IMR-90 (cell line): Measurements from ENCODE around the gene PPP3CA. TPM values are rescaled to one million over a fixed set of nuclear protein-coding genes. Genes with fewer than 3 reads are reported as not detected.
A peak's percentile ranks its signal among the peaks of the same experiment; 100 is the strongest.

Experiments
- ATAC-seq: fragments of 200-7000 bp; cut with Tn5 transposase; 2 replicates; pipeline ENCODE4 v1.9.1; 2020; ENCODE audit warnings: low read depth, mild to moderate bottlenecking, moderate library complexity
- BruUV-seq: library from RNA; stranded (reverse); fragments of 400-500 nt; replicated peaks from 2 replicates; lab custom pipeline; 2021; lab: Mats Ljungman, UMichigan
- CTCF ChIA-PET: fragments of 300-600 bp; formaldehyde crosslinking; extraction: SDS; loops from one replicate; lab custom pipeline; 2021; ENCODE audit warnings: antibody characterized with exemption; lab: Yijun Ruan, JAX
- POLR2A ChIA-PET: fragments of 300-600 bp; sonication (Branson Sonifier 250); formaldehyde crosslinking; loops from one replicate; lab custom pipeline; 2022; ENCODE audit warnings: antibody characterized with exemption; ENCODE audit not compliant: unreplicated experiment; lab: Charles Lee
- DNase-seq: peaks from one replicate; pipeline ENCODE4 v3.0.0; 2013
- H2AFZ ChIP-seq: replicated peaks from 2 replicates; pipeline ENCODE3; 2013; ENCODE audit warnings: low read length, mild to moderate bottlenecking; ENCODE audit not compliant: poor library complexity
- H2AK5ac ChIP-seq: 2 replicates; pipeline ENCODE4 v1.6.1; 2013; ENCODE audit warnings: low read depth, low read length, inconsistent platforms
- H2AK9ac ChIP-seq: replicated peaks from 2 replicates; pipeline ENCODE3; 2013; ENCODE audit warnings: mild to moderate bottlenecking, low read depth, low read length, moderate library complexity; ENCODE audit not compliant: poor library complexity
- H2BK120ac ChIP-seq: 2 replicates; pipeline ENCODE4 v1.6.1; 2013; ENCODE audit warnings: low read depth, low read length, inconsistent platforms
- H2BK15ac ChIP-seq: 3 replicates; pipeline ENCODE4 v1.6.1; 2013; ENCODE audit warnings: low read depth, low read length, inconsistent platforms
- H2BK20ac ChIP-seq: 2 replicates; pipeline ENCODE4 v1.6.1; 2013; ENCODE audit warnings: low read depth, mild to moderate bottlenecking, inconsistent platforms, low read length, moderate library complexity
- H2BK5ac ChIP-seq: 2 replicates; pipeline ENCODE4 v1.6.1; 2013; ENCODE audit warnings: mild to moderate bottlenecking, low read depth, low read length, inconsistent platforms; ENCODE audit not compliant: poor library complexity, severe bottlenecking
- H3K14ac ChIP-seq: replicated peaks from 2 replicates; pipeline ENCODE4 v1.6.1; 2013; ENCODE audit warnings: low read depth, low read length, inconsistent platforms
- H3K18ac ChIP-seq: 2 replicates; pipeline ENCODE4 v1.6.1; 2013; ENCODE audit warnings: low read depth, low read length, control low read depth
- H3K23ac ChIP-seq: 2 replicates; pipeline ENCODE4 v1.6.1; 2013; ENCODE audit warnings: low read depth, low read length, inconsistent platforms
- H3K27ac ChIP-seq: 2 replicates; pipeline ENCODE4 v1.5.1; 2013; ENCODE audit warnings: mild to moderate bottlenecking, control low read depth, low read length; ENCODE audit not compliant: insufficient read depth
- H3K27me3 ChIP-seq: 2 replicates; pipeline ENCODE4 v1.6.1; 2013; ENCODE audit warnings: low read length; ENCODE audit not compliant: control insufficient read depth, insufficient read depth
- H3K36me3 ChIP-seq: 2 replicates; pipeline ENCODE4 v1.6.1; 2013; ENCODE audit warnings: low read length, mixed read lengths; ENCODE audit not compliant: control insufficient read depth, insufficient read depth
- H3K4ac ChIP-seq: 2 replicates; pipeline ENCODE4 v1.6.1; 2013; ENCODE audit warnings: low read depth, low read length, inconsistent platforms
- H3K4me1 ChIP-seq: 2 replicates; pipeline ENCODE4 v1.6.1; 2013; ENCODE audit warnings: low read length, mixed read lengths; ENCODE audit not compliant: control insufficient read depth, insufficient read depth
- H3K4me2 ChIP-seq: 2 replicates; pipeline ENCODE4 v1.6.1; 2013; ENCODE audit warnings: low read depth, mild to moderate bottlenecking, control low read depth, low read length, moderate library complexity
- H3K4me3 ChIP-seq: 2 replicates; pipeline ENCODE4 v1.5.1; 2013; ENCODE audit warnings: low read depth, mild to moderate bottlenecking, control low read depth, low read length, moderate library complexity; ENCODE audit not compliant: insufficient read depth
- H3K56ac ChIP-seq: 2 replicates; pipeline ENCODE4 v1.6.1; 2013; ENCODE audit warnings: low read length, inconsistent platforms; ENCODE audit not compliant: insufficient read depth; ENCODE audit errors: extremely low read depth
- H3K79me1 ChIP-seq, 2 experiments: 2 replicates each; pipeline ENCODE4 v1.6.1; 2013; ENCODE audit warnings: low read length in 2 of 2, inconsistent platforms in 1 of 2, low read depth in 1 of 2
- H3K9ac ChIP-seq: 2 replicates; pipeline ENCODE4 v1.6.1; 2013; ENCODE audit warnings: low read depth, low read length, control low read depth
- H3K9me1 ChIP-seq: 2 replicates; pipeline ENCODE4 v1.6.1; 2013; ENCODE audit warnings: low read length, inconsistent platforms; ENCODE audit not compliant: insufficient read depth
- H3K9me3 ChIP-seq: 2 replicates; pipeline ENCODE4 v1.6.1; 2013; ENCODE audit warnings: low read length; ENCODE audit not compliant: control insufficient read depth, insufficient read depth
- H4K20me1 ChIP-seq: 2 replicates; pipeline ENCODE4 v1.6.1; 2013; ENCODE audit warnings: low read length, inconsistent platforms; ENCODE audit not compliant: insufficient read depth
- H4K5ac ChIP-seq: 2 replicates; pipeline ENCODE4 v1.6.1; 2013; ENCODE audit warnings: mild to moderate bottlenecking, low read depth, low read length, control low read depth
- H4K8ac ChIP-seq, 2 experiments: 2 replicates each; pipeline ENCODE4 v1.6.1; 2013; ENCODE audit warnings: low read depth in 2 of 2, low read length in 2 of 2, control low read depth in 1 of 2, inconsistent platforms in 1 of 2
- H4K91ac ChIP-seq: 2 replicates; pipeline ENCODE4 v1.6.1; 2013; ENCODE audit warnings: low read depth, low read length, inconsistent platforms; ENCODE audit not compliant: insufficient read depth
- RAD21 ChIP-seq: IDR thresholded peaks from 2 replicates; pipeline ENCODE4 v1.6.1; 2012; ENCODE audit warnings: low read length, improper control_type of control experiment
- WGBS, 2 experiments: methylation state at CpG; one replicate each; pipeline versions ENCODE4 v1.1.5 to v1.1.7; 2013; ENCODE audit warnings: missing lambda C conversion rate in 2 of 2; ENCODE audit not compliant: insufficient read length in 1 of 2; ENCODE audit errors: extremely low coverage in 2 of 2; 5-methylcytosine and 5-hydroxymethylcytosine counted together
- dilution Hi-C: fragments of 300-500 bp; cut with HindIII; formaldehyde crosslinking; loops from one replicate; pipeline ENCODE4 v1.14.3; 2018; ENCODE audit warnings: low sequenced_read_pairs; ENCODE audit not compliant: unreplicated experiment
- in situ Hi-C: fragments of 300-500 bp; cut with MboI; formaldehyde crosslinking; loops from 3 replicates; pipeline ENCODE4 v1.14.3; 2019; ENCODE audit warnings: low sequenced_read_pairs, inconsistent platforms, mixed read lengths
- intact Hi-C: fragments of 100-400 bp; cut with micrococcal nuclease; formaldehyde crosslinking; loops from 2 replicates; pipeline ENCODE4 v1.10.0; 2022
- polyA plus RNA-seq, 3 experiments: library from polyadenylated mRNA; depleted of rRNA; stranded (reverse); fragments of >200 nt; gene quantifications; 2 replicates each; pipeline ENCODE4 v1.2.3, GENCODE V29; 2012; ENCODE audit warnings: low replicate concordance in 1 of 3
- total RNA-seq: library from RNA; depleted of rRNA; stranded (reverse); fragments of >200 nt; gene quantifications from 2 replicates; pipeline ENCODE4 v1.2.3, GENCODE V29; 2012

The PPP3CA gene
- total and polyA plus RNA-seq, 2 of the 4 experiments (the other 2 are of a cell fraction), result 14.5 to 48.6 TPM

GRCh38 chr4:101355246-101355645 is 7.9 kb upstream of the PPP3CA start:
- in situ Hi-C loops, result no loop called here
- peak overlapping the region; percentile 82; the same call in 1 of the 2 replicates for H2BK20ac ChIP-seq
- peak overlapping the region; percentile 1; the same call in 1 of the 2 replicates for H2AK5ac ChIP-seq
- H3K4me2 ChIP-seq, result no peak overlapping the region
- intact Hi-C loops, result no loop called here
- no TSS peak for BruUV-seq
- no peaks in the 10 kb centered on the region for H4K20me1 ChIP-seq
- no peak overlapping the region for H3K18ac ChIP-seq
- no peak overlapping the region for H3K14ac ChIP-seq
- H2BK120ac ChIP-seq, result peak overlapping the region; percentile 72
- H4K91ac ChIP-seq, result no peak overlapping the region; the same call in 1 of the 2 replicates
- H3K27ac ChIP-seq, result no peak overlapping the region
- DNase-seq (no peak), ATAC-seq (no peak)
- no peak overlapping the region for H3K23ac ChIP-seq
- H2BK15ac ChIP-seq, result peak overlapping the region; percentile 75; the same call in 1 of the 3 replicates
- peaks cover 4% of the 10 kb centered on the region for H3K9me1 ChIP-seq
- peaks cover 7% of the 10 kb centered on the region for H3K4me1 ChIP-seq
- H3K79me1 ChIP-seq, result peaks cover 0 to under 1% of the 10 kb centered on the region in 2 experiments; a peak in 1 of 4 replicates
- no peak overlapping the region for H2AK9ac ChIP-seq
- H3K9ac ChIP-seq, result no peak overlapping the region
- ChIA-PET CTCF (no interaction called here), POLR2A (no interaction called here)
- dilution Hi-C loops, result no loop called here
- no peak overlapping the region for H2AFZ ChIP-seq
- H4K5ac ChIP-seq, result no peak overlapping the region
- peak overlapping the region; percentile 29; the same call in 1 of the 2 replicates for H3K4ac ChIP-seq
- peak overlapping the region in 1 of 2 experiments; percentile 32; a peak in 1 of 4 replicates for H4K8ac ChIP-seq
- H2BK5ac ChIP-seq, result no peak overlapping the region
- no peaks in the 10 kb centered on the region for H3K36me3 ChIP-seq
- H3K9me3 ChIP-seq, result no peaks in the 10 kb centered on the region
- H3K27me3 ChIP-seq, result no peaks in the 10 kb centered on the region
- H3K56ac ChIP-seq, result no peak overlapping the region
- no peak overlapping the region for H3K4me3 ChIP-seq
- no CpG with 5 or more reads among the region's 3 CpGs for WGBS, 2 experiments
- TF ChIP-seq RAD21, result no peak
